HepG2 (cell line): ENCODE results near the gene LRRC25. TPM values are rescaled to one million over a fixed set of nuclear protein-coding genes. Genes with fewer than 3 reads are reported as not detected.

Experiments
- ASH2L ChIP-seq: fragments of 300-600, 200-600 bp; sonication (generic); IDR thresholded peaks from 2 replicates; pipeline ENCODE4 v1.7.0; 2017; ENCODE audit warnings: low read depth, mild to moderate bottlenecking, moderate library complexity, mixed read lengths, low read length; ENCODE audit not compliant: insufficient read length
- ATF4 ChIP-seq, 2 experiments: fragments of 450-650 bp in 1 of 2; sonication (generic) in 1 of 2; formaldehyde crosslinking; IDR thresholded peaks; 2 replicates each; pipeline versions ENCODE4 v1.5.0 to v1.8.0; 2020 to 2022; ENCODE audit warnings: mild to moderate bottlenecking in 1 of 2, missing genetic modification reagents in 1 of 2
- CEBPB ChIP-seq: IDR thresholded peaks from 2 replicates; pipeline ENCODE4 v1.6.1; 2011; ENCODE audit warnings: low read depth, low read length, improper control_type of control experiment, borderline replicate concordance
- FOXK1 ChIP-seq: sonication (generic); formaldehyde crosslinking; IDR thresholded peaks from 2 replicates; pipeline ENCODE4 v1.4.0; 2020; ENCODE audit warnings: low read depth, missing genetic modification reagents, borderline replicate concordance
- HNF4G ChIP-seq, 2 experiments: sonication (generic) in 1 of 2; formaldehyde crosslinking in 1 of 2; IDR thresholded peaks; 2 replicates each; pipeline versions ENCODE4 v1.4.0 to v1.6.1; 2011 to 2020; ENCODE audit warnings: borderline replicate concordance in 2 of 2, low read depth in 2 of 2, mild to moderate bottlenecking in 2 of 2, low read length in 1 of 2, missing genetic modification reagents in 1 of 2, moderate library complexity in 1 of 2
- MIER3 ChIP-seq: IDR thresholded peaks from 2 replicates; pipeline ENCODE4 v1.6.1; 2016; ENCODE audit warnings: missing compliant biosample characterization, borderline replicate concordance
- MYC ChIP-seq: sonication (generic); formaldehyde crosslinking; IDR thresholded peaks from 2 replicates; pipeline ENCODE4 v1.9.0; 2021; ENCODE audit warnings: missing genetic modification reagents, borderline replicate concordance
- MZF1 ChIP-seq: sonication (generic); formaldehyde crosslinking; IDR thresholded peaks from 2 replicates; pipeline ENCODE4 v1.8.1; 2023; ENCODE audit warnings: mild to moderate bottlenecking, missing genetic modification reagents, borderline replicate concordance
- NFYC ChIP-seq: IDR thresholded peaks from 2 replicates; pipeline ENCODE4 v1.6.1; 2016; ENCODE audit warnings: missing genetic modification reagents, missing compliant biosample characterization
- POLR2G ChIP-seq: fragments of 200-400 bp; formaldehyde crosslinking; IDR thresholded peaks from 2 replicates; pipeline ENCODE4 v1.6.1; 2018; ENCODE audit warnings: mild to moderate bottlenecking, low read depth, low read length, moderate library complexity
- RXRB ChIP-seq: IDR thresholded peaks from 2 replicates; pipeline ENCODE4 v1.6.1; 2016; ENCODE audit warnings: borderline replicate concordance, missing genetic modification reagents, missing compliant biosample characterization
- SRSF4 ChIP-seq: fragments of 200-400 bp; formaldehyde crosslinking; IDR thresholded peaks from one replicate; pipeline ENCODE4 v1.6.1; 2018; ENCODE audit warnings: mild to moderate bottlenecking, low read depth, low read length, moderate library complexity; ENCODE audit not compliant: poor library complexity, severe bottlenecking
- SRSF9 ChIP-seq: fragments of 200-400 bp; formaldehyde crosslinking; IDR thresholded peaks from 2 replicates; pipeline ENCODE4 v1.6.1; 2018; ENCODE audit warnings: borderline replicate concordance, mild to moderate bottlenecking, low read depth, low read length; ENCODE audit not compliant: insufficient read depth, poor library complexity, severe bottlenecking
- SRY ChIP-seq: sonication (generic); formaldehyde crosslinking; IDR thresholded peaks from 2 replicates; pipeline ENCODE4 v1.8.0; 2022; ENCODE audit warnings: mild to moderate bottlenecking, missing genetic modification reagents
- SUZ12 ChIP-seq: fragments of 150-350 bp; IDR thresholded peaks from 2 replicates; pipeline ENCODE4 v1.6.1; 2014; ENCODE audit warnings: low read depth, low read length
- TBX2 ChIP-seq: sonication (generic); formaldehyde crosslinking; IDR thresholded peaks from 2 replicates; pipeline ENCODE4 v1.5.0; 2020; ENCODE audit warnings: missing genetic modification reagents, mild to moderate bottlenecking, borderline replicate concordance
- ZNF281 ChIP-seq: sonication (generic); formaldehyde crosslinking; IDR thresholded peaks from 2 replicates; pipeline ENCODE4 v1.4.0; 2020; ENCODE audit warnings: missing genetic modification reagents, borderline replicate concordance
- ZNF589 ChIP-seq: sonication (generic); formaldehyde crosslinking; conservative IDR thresholded peaks from 2 replicates; pipeline ENCODE4 v1.8.0; 2022; ENCODE audit warnings: mild to moderate bottlenecking, moderate library complexity, missing genetic modification reagents
- ZNF660 ChIP-seq: sonication (generic); formaldehyde crosslinking; IDR thresholded peaks from 2 replicates; pipeline ENCODE4 v1.5.1; 2020; ENCODE audit warnings: mild to moderate bottlenecking, low read depth, missing genetic modification reagents, borderline replicate concordance
- ZNF7 ChIP-seq: IDR thresholded peaks from 2 replicates; pipeline ENCODE4 v1.6.1; 2016; ENCODE audit warnings: missing biosample characterization, missing genetic modification reagents
- ZNF713 ChIP-seq: sonication (generic); formaldehyde crosslinking; IDR thresholded peaks from 2 replicates; pipeline ENCODE4 v1.4.0; 2020; ENCODE audit warnings: mild to moderate bottlenecking, missing genetic modification reagents
- ZNF788 ChIP-seq: sonication (generic); formaldehyde crosslinking; IDR thresholded peaks from 2 replicates; pipeline ENCODE4 v1.5.0; 2020; ENCODE audit warnings: mild to moderate bottlenecking, missing genetic modification reagents, borderline replicate concordance
- ZNF841 ChIP-seq: sonication (generic); formaldehyde crosslinking; IDR thresholded peaks from 2 replicates; pipeline ENCODE4 v1.8.1; 2023; ENCODE audit warnings: missing genetic modification reagents, borderline replicate concordance
- polyA plus RNA-seq, 8 experiments: library from polyadenylated mRNA; depleted of rRNA in 3 of 8; stranded (reverse) in 7 of 8; unstranded in 1 of 8; fragments of >200 nt; fragmentation: Illumina TruSeq in 4 of 8; extraction: Trizol in 4 of 8; gene quantifications; 2 replicates each; pipeline versions ENCODE4 v1.2.1 to v1.2.3, GENCODE V29; 2011 to 2016; ENCODE audit warnings: low read depth in 4 of 8, missing spikeins in 1 of 8, mixed read lengths in 1 of 8; ENCODE audit not compliant: insufficient read depth in 1 of 8
- total RNA-seq, 5 experiments: library from RNA; depleted of rRNA; stranded (reverse); fragments of >200 nt; fragmentation: Illumina TruSeq; extraction: Trizol; gene quantifications; 2 replicates each; pipeline ENCODE4 v1.2.3, GENCODE V29; 2016; ENCODE audit warnings: low read depth in 1 of 5

LRRC25 gene
- total and polyA plus RNA-seq, 2 of the 13 experiments (the other 11 are each of a cell fraction or from before 2014, with no cell fraction given) = 0.13 to 0.53 TPM

GRCh38 chr19:18396471-18397241 lies 766 bp downstream of the LRRC25 start (continued):
- no peak for TF ChIP-seq SUZ12
- TF ChIP-seq ZNF660 (CRISPR knock-in tag) = no peak
- no peak for TF ChIP-seq MIER3 (CRISPR knock-in tag)
- no peak for TF ChIP-seq NFYC (CRISPR knock-in tag)
- TF ChIP-seq ZNF281 = no peak
- TF ChIP-seq SRY (CRISPR knock-in tag) = 0 out of 2 replicates have a peak, but pooled peaks have one; percentile 44
- TF ChIP-seq ZNF788 (CRISPR knock-in tag) = no peak
- TF ChIP-seq ZNF589 (CRISPR knock-in tag) = no peak
- no peak for TF ChIP-seq ZNF841
- TF ChIP-seq SRSF9 = no peak
- TF ChIP-seq FOXK1 (CRISPR knock-in tag) = no peak
- peak; percentile 71; the same call in 1 of the 2 replicates for TF ChIP-seq MYC (CRISPR knock-in tag)
- TF ChIP-seq ATF4 (CRISPR knock-in tag; IDR thresholded peaks at IDR 0.05) = no peak
- TF ChIP-seq POLR2G = no peak
- no peak for TF ChIP-seq ZNF713 (CRISPR knock-in tag)
- TF ChIP-seq ZNF7 (CRISPR knock-in tag) = no peak
- TF ChIP-seq TBX2 (CRISPR knock-in tag) = peak; percentile 50; the same call in 1 of the 2 replicates
- TF ChIP-seq SRSF4 = no peak
- no peak for TF ChIP-seq CEBPB
- no peak for TF ChIP-seq HNF4G (IDR thresholded peaks at IDR 0.05; ENCODE audit: borderline replicate concordance, low read depth, low read length)
- no peak for TF ChIP-seq HNF4G (CRISPR knock-in tag; IDR thresholded peaks at IDR 0.05; ENCODE audit: borderline replicate concordance, low read depth)
- peak; percentile 43 for TF ChIP-seq RXRB (CRISPR knock-in tag)
- no peak for TF ChIP-seq MZF1 (CRISPR knock-in tag)
- no peak for TF ChIP-seq ASH2L
